Caco-2 (cell line): ENCODE measurements around the gene PFKFB2. TPM values are rescaled to one million over a fixed set of nuclear protein-coding genes. Genes with fewer than 3 reads are reported as not detected.

Experiments
- BruUV-seq: library from RNA; stranded (reverse); fragments of 400-500 nt; replicated peaks from 2 replicates; lab custom pipeline; 2021; lab: Mats Ljungman, UMichigan
- CTCF ChIA-PET: fragments of 300-600 bp; sonication (Branson Sonifier 250); formaldehyde crosslinking; loops from one replicate; lab custom pipeline; 2022; ENCODE audit warnings: antibody characterized with exemption; lab: Charles Lee
- POLR2A ChIA-PET: fragments of 300-600 bp; sonication (Branson Sonifier 250); formaldehyde crosslinking; loops from one replicate; lab custom pipeline; 2022; ENCODE audit warnings: antibody characterized with exemption; lab: Charles Lee
- DNase-seq, 2 experiments: peaks; one replicate each; pipeline versions ENCODE4 v3.0.0 to v3.0.0-alpha.2; 2020 to 2022
- H3K27me3 ChIP-seq: replicated peaks from 2 replicates; pipeline ENCODE4 v1.6.0; 2011; ENCODE audit warnings: low read length; ENCODE audit not compliant: control insufficient read depth, insufficient read depth
- H3K36me3 ChIP-seq: 2 replicates; pipeline ENCODE4 v1.5.1; 2011; ENCODE audit warnings: low read length; ENCODE audit not compliant: control insufficient read depth, insufficient read depth
- H3K4me1 ChIP-seq: fragments of 250-450 bp; sonication (Bioruptor Pico); 2 replicates; pipeline ENCODE4 v1.5.1; 2020; ENCODE audit warnings: mild to moderate bottlenecking
- H3K4me3 ChIP-seq: 2 replicates; pipeline ENCODE4 v1.5.1; 2011; ENCODE audit warnings: low read depth, mild to moderate bottlenecking, control low read depth, low read length
- H3K9me3 ChIP-seq: fragments of 250-450 bp; sonication (Bioruptor Pico); 2 replicates; pipeline ENCODE4 v1.5.1; 2020; ENCODE audit warnings: mild to moderate bottlenecking, moderate library complexity
- H3K27ac Mint-ChIP-seq: one replicate; pipeline ENCODE4 v1.8.0; 2022; ENCODE audit warnings: mixed read lengths; ENCODE audit not compliant: unreplicated experiment
- H3K27me3 Mint-ChIP-seq: one replicate; pipeline ENCODE4 v1.8.0; 2022; ENCODE audit warnings: mixed read lengths; ENCODE audit not compliant: insufficient read depth, unreplicated experiment
- H3K36me3 Mint-ChIP-seq: one replicate; pipeline ENCODE4 v1.8.0; 2022; ENCODE audit warnings: mild to moderate bottlenecking, mixed read lengths; ENCODE audit not compliant: insufficient read depth, unreplicated experiment
- H3K4me1 Mint-ChIP-seq: one replicate; pipeline ENCODE4 v1.8.0; 2022; ENCODE audit warnings: low read depth, mixed read lengths; ENCODE audit not compliant: unreplicated experiment
- H3K4me3 Mint-ChIP-seq: one replicate; pipeline ENCODE4 v1.8.0; 2022; ENCODE audit warnings: mild to moderate bottlenecking, moderate library complexity, mixed read lengths; ENCODE audit not compliant: unreplicated experiment
- H3K9me3 Mint-ChIP-seq: one replicate; pipeline ENCODE4 v1.8.0; 2022; ENCODE audit warnings: mixed read lengths; ENCODE audit not compliant: unreplicated experiment
- CTCF ChIP-seq, 2 experiments: fragments of 200-600 bp in 1 of 2; IDR thresholded peaks; 1 replicate in 1 of 2; 2 replicates in 1 of 2; pipeline versions ENCODE4 v1.5.1 to v1.8.0; 2011 to 2022; ENCODE audit warnings: antibody characterized with exemption in 1 of 2, control low read depth in 1 of 2, inconsistent platforms in 1 of 2, low read depth in 1 of 2, low read length in 1 of 2, mild to moderate bottlenecking in 1 of 2, moderate library complexity in 1 of 2; ENCODE audit not compliant: insufficient read depth in 1 of 2, severe bottlenecking in 1 of 2, unreplicated experiment in 1 of 2
- intact Hi-C: fragments of 100-400 bp; cut with micrococcal nuclease; formaldehyde crosslinking; loops from one replicate; pipeline ENCODE4 v1.10.0; 2022; ENCODE audit not compliant: unreplicated experiment
- total RNA-seq: library from RNA; stranded (reverse); gene quantifications from 2 replicates; pipeline ENCODE4 v1.2.3, GENCODE V29; 2022

The PFKFB2 gene
- total RNA-seq, 1 experiment from 2014 or later: 38.9 TPM

DNA sequence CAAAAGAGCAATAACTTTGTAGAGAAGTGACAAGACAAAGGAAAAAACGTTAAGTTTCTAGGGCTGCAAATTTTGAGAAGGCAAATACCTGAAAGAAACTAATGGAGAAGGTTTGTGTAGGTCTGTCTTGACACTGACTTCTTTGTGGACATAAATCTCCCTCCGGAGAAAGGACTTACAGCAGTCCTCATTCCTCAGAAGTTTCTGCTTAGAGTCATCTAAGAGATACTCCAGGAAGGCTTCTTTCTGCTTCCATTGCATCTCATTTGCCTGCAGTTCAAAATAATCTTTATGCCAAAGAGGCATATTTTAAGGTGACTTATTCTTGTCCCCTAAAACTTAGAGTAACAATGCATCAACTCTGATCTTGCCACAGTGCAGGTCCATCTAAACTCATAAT lies 31.2 kb downstream of the PFKFB2 start:
- Mint-ChIP-seq H3K27me3 (no peaks in the 10 kb centered on the region), H3K36me3 (peaks cover 10% of the 10 kb centered on the region), H3K4me1 (peaks cover 54% of the 10 kb centered on the region), H3K27ac (no peak overlapping the region), H3K4me3 (peak overlapping the region; percentile 46), H3K9me3 (no peaks in the 10 kb centered on the region)
- intact Hi-C loops: loop anchor here (1.0 to 5.0 kb wide), 4 partner anchors 157 to 415 kb away; no protein-coding TSS in a partner anchor
- Histone ChIP-seq H3K9me3 (no peaks in the 10 kb centered on the region), H3K4me3 (no peak overlapping the region), H3K4me1 (peaks cover 58% of the 10 kb centered on the region), H3K36me3 (no peaks in the 10 kb centered on the region), H3K27me3 (no peaks in the 10 kb centered on the region)
- CTCF ChIA-PET: interaction anchor here (0.5 to 2.5 kb wide), 6 partner anchors 20 to 415 kb away, joined by 3 to 14 read pairs (median 4); partner anchors contain the start of genes C4BPA and CD55
- no TSS peak for BruUV-seq
- no peak for DNase-seq
- POLR2A ChIA-PET: interaction anchor here (1.1 to 1.8 kb wide), 2 partner anchors 31 to 237 kb away, joined by 8 to 9 read pairs; partner anchors contain the start of genes CD55 and PFKFB2
- TF ChIP-seq CTCF (IDR thresholded peaks at IDR 0.05; ENCODE audit: insufficient read depth in 1 of 2, low read depth in 1 of 2, low read length in 1 of 2, severe bottlenecking in 1 of 2, unreplicated experiment in 1 of 2): no peak

DNA sequence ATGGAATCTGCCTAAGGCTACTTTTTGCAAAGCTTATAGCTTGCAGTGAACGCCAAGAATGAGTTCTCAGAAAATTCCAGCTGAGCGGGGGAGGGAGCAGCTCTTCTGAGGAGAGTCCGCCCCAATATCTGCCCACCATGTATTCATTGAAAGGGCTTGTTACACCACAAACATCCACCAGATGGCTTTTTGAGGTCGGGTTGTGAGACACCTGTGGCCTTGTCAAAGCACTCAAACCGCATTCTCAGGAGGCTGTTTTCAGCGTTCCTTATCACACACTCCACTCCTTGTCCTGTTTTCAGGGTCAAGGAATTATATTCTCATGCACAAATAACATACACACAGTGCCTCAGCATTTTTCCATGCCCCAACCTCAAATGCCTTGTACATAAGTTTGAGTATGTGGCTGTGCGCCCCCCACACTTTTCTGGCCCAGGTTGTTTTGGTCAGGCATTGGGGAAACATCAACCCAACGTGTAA lies 31.7 kb downstream of the PFKFB2 start:
- ChIA-PET POLR2A (interaction anchor here (1.1 to 1.8 kb wide), 2 partner anchors 32 to 237 kb away, joined by 8 to 9 read pairs; partner anchors contain the start of genes CD55 and PFKFB2), CTCF (interaction anchor here (0.5 to 2.5 kb wide), 6 partner anchors 19 to 415 kb away, joined by 3 to 14 read pairs (median 4); partner anchors contain the start of genes C4BPA and CD55)
- no TSS peak for BruUV-seq
- intact Hi-C loops: loop anchor here (1.0 to 5.0 kb wide), 4 partner anchors 157 to 415 kb away; no protein-coding TSS in a partner anchor
- Mint-ChIP-seq H3K4me3 (peak overlapping the region; percentile 46), H3K27ac (peak overlapping the region; percentile 62), H3K9me3 (no peaks in the 10 kb centered on the region), H3K27me3 (no peaks in the 10 kb centered on the region), H3K36me3 (peaks cover 15% of the 10 kb centered on the region), H3K4me1 (peaks cover 56% of the 10 kb centered on the region)
- Histone ChIP-seq H3K36me3 (no peaks in the 10 kb centered on the region), H3K27me3 (no peaks in the 10 kb centered on the region), H3K4me3 (no peak overlapping the region), H3K9me3 (no peaks in the 10 kb centered on the region), H3K4me1 (peaks cover 59% of the 10 kb centered on the region)
- TF ChIP-seq CTCF (IDR thresholded peaks at IDR 0.05; ENCODE audit: insufficient read depth in 1 of 2, low read depth in 1 of 2, low read length in 1 of 2, severe bottlenecking in 1 of 2, unreplicated experiment in 1 of 2): peak; percentile 77 to 80
- peak; percentile 84 to 87 for DNase-seq

DNA sequence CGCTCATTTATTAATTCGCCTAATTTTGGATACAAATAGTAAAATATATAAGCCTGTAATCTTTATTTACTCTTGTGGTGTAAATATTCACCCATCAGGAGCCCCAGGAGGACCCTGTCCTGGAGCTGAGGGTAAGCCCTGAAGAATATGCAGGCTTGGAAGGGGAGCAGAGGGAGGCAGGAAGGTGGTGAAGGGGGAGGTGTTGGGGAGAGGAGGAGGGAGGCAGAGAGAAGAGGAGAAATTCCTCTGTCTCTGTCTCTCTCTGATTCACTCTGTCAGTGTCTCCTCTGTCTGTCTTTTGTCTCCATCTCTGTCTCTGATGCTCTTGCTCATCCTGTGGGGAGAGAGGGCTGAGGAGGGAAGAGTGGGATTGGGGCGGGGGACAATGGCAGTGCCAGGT lies 32.8 kb downstream of the PFKFB2 start:
- H3K36me3 Mint-ChIP-seq: peaks cover 16% of the 10 kb centered on the region
- CTCF ChIA-PET: no interaction called here

More for the DNA sequence above, 32.8 kb downstream of the PFKFB2 start:
- H3K27ac Mint-ChIP-seq: peak overlapping the region; percentile 62
- Histone ChIP-seq H3K4me1 (peaks cover 69% of the 10 kb centered on the region), H3K27me3 (no peaks in the 10 kb centered on the region), H3K36me3 (no peaks in the 10 kb centered on the region), H3K4me3 (no peak overlapping the region), H3K9me3 (no peaks in the 10 kb centered on the region)
- H3K27me3 Mint-ChIP-seq: no peaks in the 10 kb centered on the region
- BruUV-seq: no TSS peak
- POLR2A ChIA-PET: no interaction called here
- H3K4me1 Mint-ChIP-seq: peaks cover 56% of the 10 kb centered on the region
- DNase-seq: no peak
- TF ChIP-seq CTCF (IDR thresholded peaks at IDR 0.05; ENCODE audit: insufficient read depth in 1 of 2, low read depth in 1 of 2, low read length in 1 of 2, severe bottlenecking in 1 of 2, unreplicated experiment in 1 of 2): no peak
- intact Hi-C loops: no loop called here
- H3K9me3 Mint-ChIP-seq: no peaks in the 10 kb centered on the region
- no peak overlapping the region for H3K4me3 Mint-ChIP-seq
